Inferior parietal cortex (tissue), 1 donor: ENCODE measurements around the gene KCNN3.
"Not testable (repeated sequence)": the region's sequence is repeated elsewhere in the genome, so short reads cannot be mapped to it uniquely, and the experiment has no call there.

Experiments used
- DNase-seq: peaks from one replicate; pipeline ENCODE4 v3.0.0-alpha.2; 2016; ENCODE audit errors: extremely low spot score

Gene KCNN3

GRCh38 chr1:154870115-154870571 lies at the start of gene KCNN3:
Gene KCNN3 (minus strand): TSS chr1:154870281. CDS start chr1:154869964, 317 bp downstream.
- DNase-seq = peak; percentile 95

- DNase-seq = no peak
Measured at GRCh38 chr1:154913273-154913672, 43.2 kb upstream of the KCNN3 start.

DNA sequence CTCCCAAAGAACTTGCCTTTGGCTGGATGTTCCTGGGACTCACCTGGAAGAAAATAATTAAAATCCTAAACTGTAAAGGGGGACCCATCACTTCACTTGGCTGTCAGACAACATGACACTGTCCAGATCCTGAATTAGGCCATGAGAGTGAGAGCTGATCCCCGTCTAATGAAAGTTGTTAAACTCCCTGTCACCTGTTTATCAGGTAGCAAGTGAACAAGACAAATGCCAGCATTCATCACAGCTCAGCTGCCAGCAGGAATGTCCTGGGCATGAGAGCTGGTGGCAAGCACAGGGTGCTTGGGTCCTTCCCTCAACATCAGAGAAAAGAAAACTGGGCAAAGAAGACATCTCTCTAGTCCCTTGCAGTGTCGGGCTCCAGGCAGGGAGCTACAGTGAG lies 42.7 kb upstream of the KCNN3 start:
- no peak for DNase-seq

GRCh38 chr1:154911691-154912550 lies 41.8 kb upstream of the KCNN3 start:
- DNase-seq = no peak

DNA sequence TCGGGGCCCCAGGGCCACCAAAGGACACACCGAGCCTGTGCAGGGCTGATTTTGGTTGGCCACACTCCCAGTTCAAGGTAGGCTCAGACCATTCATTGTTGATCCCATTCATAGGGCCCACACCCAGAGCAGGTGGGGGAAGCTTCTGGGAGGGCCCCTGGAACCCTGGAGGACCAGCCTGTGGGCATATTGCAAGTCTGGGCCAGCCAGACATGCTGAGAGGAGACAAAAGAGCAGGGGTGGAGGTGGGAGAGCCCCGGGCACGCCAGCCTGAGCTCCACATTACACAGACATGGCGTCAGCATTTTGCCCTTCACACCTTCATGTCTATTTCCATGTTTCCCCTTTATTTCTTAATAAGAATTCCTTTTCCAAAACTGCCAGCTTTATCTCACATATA lies 40.8 kb upstream of the KCNN3 start:
- DNase-seq = no peak

GRCh38 chr1:154908937-154909336 lies 38.9 kb upstream of the KCNN3 start:
- DNase-seq = no peak

GRCh38 chr1:154908129-154908528 lies 38.0 kb upstream of the KCNN3 start:
- not testable (repeated sequence) for DNase-seq

DNA sequence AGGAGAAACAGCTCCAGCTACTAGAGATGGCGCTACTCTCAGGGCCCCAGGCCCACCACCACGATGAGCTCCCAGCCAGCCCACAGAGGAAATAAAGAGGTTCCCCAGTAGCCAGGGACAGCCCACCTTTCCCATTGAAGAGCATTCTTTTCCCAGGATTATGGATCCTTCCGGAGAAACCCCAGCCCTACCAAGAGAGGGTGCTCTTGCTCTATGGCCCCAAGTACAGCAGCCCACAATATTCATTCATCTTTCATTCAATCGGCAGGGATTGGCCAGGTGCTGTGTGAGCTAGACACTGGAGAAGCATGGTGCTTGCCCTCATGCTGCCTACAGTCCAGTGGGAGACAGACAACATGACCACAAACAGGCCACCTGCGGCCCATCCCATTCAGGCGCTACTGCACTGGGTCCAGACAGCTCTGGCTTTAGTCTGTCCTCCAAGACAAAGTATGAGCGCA lies 36.6 kb upstream of the KCNN3 start:
- no peak for DNase-seq

DNA sequence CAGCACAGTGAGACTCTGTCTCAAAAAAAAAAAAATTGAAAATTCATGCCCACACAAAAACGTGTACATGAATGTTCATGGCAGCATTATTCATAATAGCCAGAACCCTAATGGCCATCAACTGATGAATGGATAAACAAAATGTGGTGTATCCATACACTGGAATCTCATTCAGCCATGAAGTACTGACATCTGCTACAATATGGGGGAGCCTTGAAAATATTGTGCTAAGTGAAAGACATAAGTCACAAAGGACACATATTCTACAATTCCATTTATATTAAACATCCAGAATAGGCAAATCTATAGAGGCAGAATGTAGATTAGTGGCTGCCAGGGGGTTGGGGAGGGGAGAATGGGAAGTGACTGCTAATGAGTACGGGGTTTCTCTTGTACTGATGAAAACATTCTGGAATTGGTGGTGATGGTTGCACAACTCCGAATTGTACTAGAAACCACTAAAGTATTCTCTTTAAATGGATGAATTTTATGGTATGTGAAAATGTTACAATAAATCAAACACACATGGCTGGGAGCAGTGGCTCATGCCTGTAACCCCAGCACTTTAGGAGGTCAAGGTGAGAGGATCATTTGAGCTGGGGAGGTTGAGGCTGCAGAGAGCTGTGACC lies 33.0 kb upstream of the KCNN3 start:
- no peak for DNase-seq

DNA sequence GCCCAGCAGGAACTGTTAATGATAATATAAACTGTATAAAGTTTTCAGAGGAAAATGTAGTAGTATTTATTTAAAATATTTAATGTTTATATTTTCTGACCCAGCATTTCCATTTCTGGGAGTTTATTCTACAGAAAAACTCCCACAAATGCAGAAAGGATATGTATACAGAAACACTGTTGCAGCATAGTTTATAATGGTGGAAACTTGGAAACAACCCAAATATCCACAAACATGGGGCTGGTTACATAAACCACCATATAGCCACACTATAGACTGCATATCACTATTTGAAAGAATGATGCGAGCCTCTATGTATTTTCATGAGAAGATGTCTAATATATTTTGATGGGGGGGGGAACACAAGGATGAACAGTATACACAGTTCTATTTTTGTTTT lies 31.5 kb upstream of the KCNN3 start:
- DNase-seq = no peak

GRCh38 chr1:154899041-154899440 lies 29.0 kb upstream of the KCNN3 start:
- no peak for DNase-seq

DNA sequence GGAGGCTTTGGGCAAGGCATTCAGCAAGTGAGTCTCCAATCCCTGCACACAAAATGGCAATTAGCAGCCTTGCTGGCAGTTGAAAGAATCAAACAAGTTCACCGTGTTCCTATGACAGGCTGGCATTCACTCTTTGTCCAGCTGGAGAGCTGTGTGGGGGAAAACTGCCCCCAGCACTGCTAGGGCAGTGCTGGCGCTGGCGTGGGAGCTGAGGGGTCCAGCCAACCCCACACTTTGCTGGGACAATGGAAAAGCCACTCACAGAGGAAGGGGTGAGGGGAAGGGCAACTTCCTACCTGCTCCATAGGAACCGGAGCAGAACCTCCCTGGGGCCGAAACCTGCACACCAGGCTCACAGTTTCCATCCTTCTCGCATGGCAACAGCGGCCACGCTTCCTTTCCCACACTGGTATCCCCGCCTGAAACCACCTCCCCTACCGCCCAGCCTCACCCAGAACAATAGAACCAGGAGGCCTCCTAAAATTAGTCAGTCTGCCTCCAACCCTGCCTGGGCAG lies 26.7 kb upstream of the KCNN3 start:
- DNase-seq = peak; percentile 30

DNA sequence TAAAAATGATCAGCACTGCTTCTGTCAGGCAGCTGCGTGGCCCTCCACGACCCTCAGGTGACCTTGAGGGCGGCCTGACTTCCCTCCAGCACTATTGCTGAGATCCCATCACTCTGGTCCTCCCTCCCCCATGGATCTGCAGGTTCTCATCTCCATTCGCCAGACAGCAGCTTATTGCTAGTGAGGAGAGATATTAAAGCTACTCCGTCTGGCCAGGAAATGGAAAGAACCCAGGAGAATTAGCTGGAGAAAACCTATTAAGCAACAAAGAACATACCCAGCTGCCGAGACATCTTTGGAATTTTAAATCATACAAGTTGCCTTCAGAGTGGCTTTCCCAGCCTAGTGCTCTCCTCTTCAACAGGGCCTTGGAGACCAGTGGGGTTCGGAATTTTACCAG lies 25.7 kb upstream of the KCNN3 start:
- no peak for DNase-seq

DNA sequence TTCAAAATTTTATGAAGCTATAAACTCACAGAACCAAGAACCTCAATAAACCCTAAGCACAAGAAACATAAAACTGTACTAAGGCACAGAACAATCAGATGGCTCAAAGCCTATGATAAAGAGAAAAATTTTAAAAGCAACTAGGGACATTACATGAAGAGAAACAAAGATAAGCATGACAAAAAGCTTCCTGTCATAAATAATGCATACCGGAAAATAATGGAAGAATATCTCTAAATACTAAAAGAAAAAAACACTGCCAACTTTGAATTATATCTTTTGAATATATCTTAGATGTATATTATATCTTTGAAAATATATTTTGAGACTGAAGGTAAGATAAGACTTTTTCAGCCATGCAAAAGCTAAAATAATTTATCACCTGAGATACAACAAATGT lies 21.4 kb upstream of the KCNN3 start:
- DNase-seq = no peak

DNA sequence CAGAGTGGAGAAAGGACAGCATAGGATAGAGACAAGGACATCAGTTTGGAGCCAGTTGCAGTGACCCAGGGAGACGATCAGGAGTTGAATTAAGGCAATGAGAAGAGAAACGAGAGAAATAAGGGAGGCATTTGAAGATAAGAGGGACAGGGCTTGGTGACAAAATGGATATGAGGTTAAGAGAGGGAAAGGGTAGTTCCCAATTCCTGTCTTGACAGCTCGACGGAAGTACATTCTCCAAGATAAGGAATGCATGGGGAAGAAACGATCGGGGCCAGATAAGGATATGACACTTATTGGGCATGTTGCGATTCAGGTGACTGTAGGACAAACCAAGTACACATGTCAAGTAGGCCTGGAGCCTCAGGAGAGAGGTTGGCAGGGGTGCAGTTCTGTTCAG lies 18.7 kb upstream of the KCNN3 start:
- no peak for DNase-seq

- no peak for DNase-seq
Measured at GRCh38 chr1:154886281-154887015, 16.4 kb upstream of the KCNN3 start.

DNA sequence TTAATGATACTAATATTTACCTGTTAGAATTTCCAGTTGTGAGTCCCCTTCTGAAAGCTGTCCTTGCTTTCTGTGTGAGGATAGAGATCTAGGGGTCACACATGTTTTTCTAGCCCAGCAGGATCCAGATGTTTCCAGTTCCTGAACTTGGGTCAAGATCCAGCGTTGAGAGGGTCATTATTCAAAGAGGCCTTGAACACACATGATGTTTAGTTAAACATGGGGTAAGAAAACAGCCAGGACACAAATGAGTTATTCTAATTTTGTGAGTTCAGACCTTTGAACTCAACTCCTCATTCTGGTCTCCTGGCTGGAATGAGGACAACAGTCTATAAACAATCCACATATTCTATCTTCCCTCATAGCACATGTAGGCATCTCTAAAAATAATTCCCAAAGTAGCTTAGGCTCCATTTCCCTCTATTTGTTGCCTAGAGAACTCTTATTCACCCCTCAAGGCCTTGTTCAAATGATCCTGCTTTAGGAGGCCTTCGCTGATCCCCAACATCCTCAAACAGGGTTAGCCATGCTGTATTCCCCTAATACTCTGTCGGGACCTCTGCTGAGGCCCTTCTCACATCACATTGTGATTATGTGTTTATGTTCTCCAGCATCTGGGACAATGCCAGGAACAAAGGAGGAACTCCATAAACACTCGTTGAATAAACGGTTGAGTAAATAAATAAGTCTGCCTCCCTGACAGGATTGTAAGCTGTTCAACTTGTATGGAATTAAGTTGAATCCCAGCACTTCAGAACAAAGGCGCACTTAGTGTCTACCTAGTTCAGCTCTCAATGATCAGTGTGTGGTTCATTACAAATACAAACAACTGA lies 15.0 kb upstream of the KCNN3 start:
- no peak for DNase-seq

DNA sequence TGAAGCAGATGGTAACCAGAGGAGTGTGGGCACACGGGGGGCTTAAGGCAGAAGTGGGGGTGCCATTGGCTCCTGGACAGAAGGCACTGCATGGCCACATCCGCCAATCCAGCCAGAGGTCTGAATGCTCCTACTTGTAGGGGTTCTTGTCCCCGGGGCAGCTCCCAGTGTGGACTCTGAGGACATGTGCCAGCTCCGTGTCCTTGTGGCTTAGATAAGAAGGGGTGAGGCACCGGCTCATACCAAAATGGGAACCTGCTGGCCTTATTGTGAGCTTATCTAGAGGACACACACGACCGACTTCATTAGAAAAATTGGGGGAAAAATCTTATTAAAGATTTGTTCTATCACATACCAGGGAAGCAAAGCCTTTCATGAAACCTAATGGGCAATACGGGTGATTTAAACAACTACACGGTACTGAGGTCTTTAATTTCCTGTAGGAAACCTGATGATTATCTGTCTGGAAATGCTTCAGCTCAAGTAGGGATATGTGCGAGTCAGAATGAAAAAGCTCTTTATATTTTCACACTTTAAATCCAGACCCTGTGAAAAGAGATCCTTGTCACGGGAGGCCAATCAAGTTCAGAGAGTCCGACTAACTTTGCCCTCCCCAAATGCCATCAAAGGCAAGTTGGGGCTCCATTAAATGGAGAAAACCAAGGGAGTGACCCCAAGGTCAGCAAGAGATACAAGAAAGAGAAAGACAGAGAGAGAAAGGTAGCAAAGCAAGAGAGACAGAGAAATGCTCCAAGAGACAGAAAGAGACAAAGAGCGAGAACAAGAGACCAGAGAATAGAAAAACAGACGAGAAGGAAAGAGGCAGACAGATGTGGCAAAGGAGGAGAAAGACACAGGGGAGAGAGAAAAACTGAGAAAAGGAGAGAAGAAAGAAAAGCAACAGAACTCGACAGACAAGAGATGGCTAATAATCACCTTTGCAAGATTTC lies 14.1 kb upstream of the KCNN3 start:
- DNase-seq = no peak

DNA sequence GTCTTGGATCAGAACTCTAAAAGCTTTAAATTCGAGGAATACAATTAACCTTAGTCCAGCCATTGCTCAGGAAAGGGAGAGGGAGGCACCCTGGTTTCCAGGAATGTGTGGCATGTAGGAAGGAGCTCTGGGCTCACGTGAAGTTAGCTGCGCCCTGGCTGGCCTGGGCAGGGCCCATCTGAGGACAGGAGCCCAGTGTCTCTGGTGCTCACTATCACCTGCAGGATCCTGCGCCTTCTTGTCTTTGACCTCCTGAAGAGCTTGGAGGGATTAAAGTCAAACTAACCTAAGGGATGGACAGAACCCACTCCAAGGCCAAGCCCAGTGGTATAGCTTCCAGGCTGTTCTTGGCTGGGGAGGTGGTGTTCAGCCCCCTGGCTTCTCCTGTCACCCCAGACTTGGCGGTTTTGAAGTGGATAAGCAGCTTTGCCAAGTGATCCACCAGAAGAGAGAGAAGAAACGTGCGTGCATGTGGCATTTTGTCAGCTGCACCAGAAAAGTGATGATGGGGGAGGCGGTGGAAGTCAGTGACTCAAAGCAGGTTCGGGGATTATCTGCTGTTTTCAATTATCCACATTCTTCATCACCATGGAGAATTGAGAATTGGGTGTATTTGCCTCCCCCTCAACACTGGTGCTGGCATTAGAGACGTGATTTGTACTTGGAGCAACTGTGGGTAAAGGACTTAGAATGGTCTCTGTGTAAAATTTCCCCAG lies 11.9 kb upstream of the KCNN3 start:
- DNase-seq = no peak
